ENCODE measurements around the gene LRP11. TPM values are rescaled to one million over a fixed set of nuclear protein-coding genes. Genes with fewer than 3 reads are reported as not detected.

LRP11 gene
- total RNA-seq, 1 donor from 2014 or later: 10.8 TPM

DNA sequence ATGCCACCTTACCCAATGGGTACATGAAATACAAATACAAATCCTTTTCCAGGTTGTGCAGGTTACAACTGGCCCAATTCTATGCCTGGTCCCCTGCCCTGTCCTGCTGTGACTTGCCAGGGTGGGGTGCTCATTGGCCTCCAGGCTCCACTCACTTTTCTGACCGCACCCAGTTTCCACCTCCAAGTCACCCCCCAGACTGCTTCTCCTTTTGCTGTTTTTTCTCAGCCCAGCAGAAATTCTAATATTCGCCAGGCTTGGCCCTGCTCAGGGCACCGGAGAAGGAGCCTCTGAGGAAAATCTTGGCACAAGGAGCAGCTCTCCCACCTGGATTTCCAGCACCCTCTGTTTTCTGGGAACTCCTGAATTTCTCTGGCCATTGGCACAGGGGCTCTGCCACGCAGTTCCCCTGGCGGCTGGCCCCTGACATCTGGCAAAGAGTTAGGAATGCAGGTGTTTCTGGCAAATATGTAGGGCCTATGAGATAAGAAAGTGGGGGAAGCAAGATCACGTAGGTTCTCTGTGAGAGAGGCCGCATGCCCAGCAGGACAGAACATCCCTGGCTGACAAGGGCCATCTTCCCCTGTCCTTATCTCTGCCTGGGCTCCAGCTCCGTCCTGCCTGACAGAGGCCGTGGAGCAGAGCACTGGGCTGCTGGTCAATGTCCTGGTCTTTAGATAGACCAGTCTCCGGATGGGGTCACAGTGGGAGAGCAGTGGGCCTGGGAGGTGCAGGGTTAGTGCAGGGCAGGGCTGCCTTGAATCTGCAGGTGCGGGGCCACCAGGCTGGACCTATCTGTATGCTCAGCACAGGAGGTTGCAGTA lies 36.7 kb upstream of the LRP11 start:
- no peak overlapping the region for H3K4me3 Mint-ChIP-seq (ENCODE audit: unreplicated experiment)
- DNase-seq: no peak
- TF ChIP-seq, protein P1, sequence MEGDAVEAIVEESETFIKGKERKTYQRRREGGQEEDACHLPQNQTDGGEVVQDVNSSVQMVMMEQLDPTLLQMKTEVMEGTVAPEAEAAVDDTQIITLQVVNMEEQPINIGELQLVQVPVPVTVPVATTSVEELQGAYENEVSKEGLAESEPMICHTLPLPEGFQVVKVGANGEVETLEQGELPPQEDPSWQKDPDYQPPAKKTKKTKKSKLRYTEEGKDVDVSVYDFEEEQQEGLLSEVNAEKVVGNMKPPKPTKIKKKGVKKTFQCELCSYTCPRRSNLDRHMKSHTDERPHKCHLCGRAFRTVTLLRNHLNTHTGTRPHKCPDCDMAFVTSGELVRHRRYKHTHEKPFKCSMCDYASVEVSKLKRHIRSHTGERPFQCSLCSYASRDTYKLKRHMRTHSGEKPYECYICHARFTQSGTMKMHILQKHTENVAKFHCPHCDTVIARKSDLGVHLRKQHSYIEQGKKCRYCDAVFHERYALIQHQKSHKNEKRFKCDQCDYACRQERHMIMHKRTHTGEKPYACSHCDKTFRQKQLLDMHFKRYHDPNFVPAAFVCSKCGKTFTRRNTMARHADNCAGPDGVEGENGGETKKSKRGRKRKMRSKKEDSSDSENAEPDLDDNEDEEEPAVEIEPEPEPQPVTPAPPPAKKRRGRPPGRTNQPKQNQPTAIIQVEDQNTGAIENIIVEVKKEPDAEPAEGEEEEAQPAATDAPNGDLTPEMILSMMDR (IDR thresholded peaks at IDR 0.05; ENCODE audit: partially characterized antibody, unreplicated experiment): no peak
- H3K27ac Mint-ChIP-seq (ENCODE audit: unreplicated experiment): no peak overlapping the region
- peaks cover 5% of the 10 kb centered on the region for H3K27me3 Mint-ChIP-seq (ENCODE audit: unreplicated experiment)
- H3K9me3 Mint-ChIP-seq (ENCODE audit: unreplicated experiment): peaks cover 5% of the 10 kb centered on the region
- H3K36me3 Mint-ChIP-seq (ENCODE audit: unreplicated experiment): no peaks in the 10 kb centered on the region
- H3K4me1 Mint-ChIP-seq (ENCODE audit: low read depth, unreplicated experiment): no peaks in the 10 kb centered on the region

DNA sequence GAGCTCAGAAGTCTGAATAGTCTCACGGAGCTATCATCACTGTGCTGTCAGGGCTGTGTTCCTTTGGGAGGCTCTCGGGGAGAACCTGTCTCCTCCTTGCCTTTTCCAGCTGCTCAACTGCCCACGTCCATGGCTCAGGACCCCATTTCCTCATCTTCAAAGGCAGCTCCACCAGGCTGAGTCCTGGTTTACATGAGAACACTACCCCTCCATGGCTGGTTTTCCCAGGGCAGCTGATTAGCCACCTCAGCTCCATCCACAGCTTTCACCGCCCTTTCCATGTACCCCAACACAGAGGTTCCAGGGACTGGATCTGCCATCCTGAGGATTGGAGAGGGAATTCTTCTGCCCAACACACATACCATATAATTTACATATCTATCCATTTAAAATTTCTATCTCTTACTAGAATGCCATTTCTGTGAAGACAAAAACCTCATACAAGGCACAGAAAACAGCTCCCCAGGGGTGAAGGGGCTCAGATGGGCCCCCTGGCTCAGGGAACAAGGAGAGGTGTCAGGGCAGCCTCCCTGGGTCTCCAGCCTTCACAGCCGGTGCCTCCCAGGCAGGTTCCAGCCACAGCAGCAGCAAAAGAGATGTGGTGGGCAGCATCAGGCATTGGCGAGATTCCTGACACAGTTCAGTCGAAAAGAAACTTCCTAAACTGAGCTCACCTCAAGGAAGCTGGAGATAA lies 35.9 kb upstream of the LRP11 start:
- DNase-seq: no peak
- Mint-ChIP-seq H3K36me3 (ENCODE audit: unreplicated experiment) (no peaks in the 10 kb centered on the region), H3K4me1 (ENCODE audit: low read depth, unreplicated experiment) (no peaks in the 10 kb centered on the region), H3K9me3 (ENCODE audit: unreplicated experiment) (peaks cover 5% of the 10 kb centered on the region), H3K27me3 (ENCODE audit: unreplicated experiment) (peaks cover 5% of the 10 kb centered on the region), H3K27ac (ENCODE audit: unreplicated experiment) (no peak overlapping the region), H3K4me3 (ENCODE audit: unreplicated experiment) (no peak overlapping the region)
- TF ChIP-seq, protein P1 (IDR thresholded peaks at IDR 0.05; ENCODE audit: partially characterized antibody, unreplicated experiment): no peak

DNA sequence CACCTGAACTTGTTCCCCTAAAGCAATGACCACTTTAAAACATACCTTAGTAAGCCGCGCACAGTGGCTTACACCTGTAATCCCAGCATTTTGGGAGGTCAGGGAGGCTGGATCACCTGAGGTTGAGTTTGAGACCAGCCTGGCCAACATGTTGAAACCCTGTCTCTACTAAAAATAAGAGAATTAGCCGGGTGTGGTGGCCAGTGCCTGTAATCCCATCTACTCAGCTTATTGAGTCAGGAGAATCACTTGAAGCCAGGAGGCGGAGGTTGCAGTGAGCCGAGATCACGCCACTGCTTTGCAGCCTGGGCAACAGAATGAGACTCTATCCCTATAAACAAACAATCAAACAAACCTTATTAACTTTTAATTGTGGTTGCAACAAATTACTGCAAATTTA lies 35.3 kb upstream of the LRP11 start:
- peaks cover 2% of the 10 kb centered on the region for H3K27me3 Mint-ChIP-seq (ENCODE audit: unreplicated experiment)
- no peaks in the 10 kb centered on the region for H3K4me1 Mint-ChIP-seq (ENCODE audit: low read depth, unreplicated experiment)

DNA sequence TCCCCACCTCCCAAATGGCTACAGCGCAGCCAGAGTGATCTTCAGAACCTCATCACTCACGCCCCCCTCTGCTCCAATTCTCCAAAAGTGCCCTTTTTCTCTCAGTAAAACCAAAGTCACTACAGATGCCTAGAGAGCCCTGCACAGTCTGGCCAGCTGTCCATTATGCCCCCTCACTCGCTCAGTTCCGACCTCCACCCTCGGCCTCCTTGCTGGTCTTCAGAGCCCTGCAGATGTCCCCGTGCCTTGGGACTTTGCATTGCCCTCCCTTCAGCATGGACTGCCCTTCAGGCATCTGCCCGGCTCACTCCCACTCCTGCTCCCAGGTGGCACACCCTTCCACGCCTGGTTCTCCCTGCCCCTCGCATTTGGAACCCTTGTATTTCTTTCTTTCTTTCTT lies 34.8 kb upstream of the LRP11 start:
- Mint-ChIP-seq H3K36me3 (ENCODE audit: unreplicated experiment) (no peaks in the 10 kb centered on the region), H3K27me3 (ENCODE audit: unreplicated experiment) (peaks cover 2% of the 10 kb centered on the region), H3K4me1 (ENCODE audit: low read depth, unreplicated experiment) (no peaks in the 10 kb centered on the region), H3K4me3 (ENCODE audit: unreplicated experiment) (no peak overlapping the region), H3K27ac (ENCODE audit: unreplicated experiment) (no peak overlapping the region), H3K9me3 (ENCODE audit: unreplicated experiment) (peaks cover 5% of the 10 kb centered on the region)
- TF ChIP-seq, protein P1 (IDR thresholded peaks at IDR 0.05; ENCODE audit: partially characterized antibody, unreplicated experiment): no peak
- no peak for DNase-seq

More for the DNA sequence above, 35.3 kb upstream of the LRP11 start:
- TF ChIP-seq, protein P1 (IDR thresholded peaks at IDR 0.05; ENCODE audit: partially characterized antibody, unreplicated experiment): no peak
- Mint-ChIP-seq H3K4me3 (ENCODE audit: unreplicated experiment) (no peak overlapping the region), H3K9me3 (ENCODE audit: unreplicated experiment) (peaks cover 5% of the 10 kb centered on the region), H3K36me3 (ENCODE audit: unreplicated experiment) (no peaks in the 10 kb centered on the region), H3K27ac (ENCODE audit: unreplicated experiment) (no peak overlapping the region)
- no peak for DNase-seq

All from glutamatergic neuron (in vitro differentiated cells).